HepG2 (cell line): ENCODE data around the gene CALU. TPM values are rescaled to one million over a fixed set of nuclear protein-coding genes. Genes with fewer than 3 reads are reported as not detected.

Experiments used
- DNMT1 ChIP-seq: sonication (generic); formaldehyde crosslinking; IDR thresholded peaks from 2 replicates; pipeline ENCODE4 v1.5.1; 2020; ENCODE audit warnings: mild to moderate bottlenecking, missing genetic modification reagents
- DNMT3B ChIP-seq: conservative IDR thresholded peaks from 2 replicates; pipeline ENCODE4 v1.6.1; 2016; ENCODE audit warnings: missing biosample characterization, control low read depth
- KDM4B ChIP-seq: sonication (generic); formaldehyde crosslinking; IDR thresholded peaks from 2 replicates; pipeline ENCODE4 v1.4.0; 2020; ENCODE audit warnings: missing genetic modification reagents
- NFE2L1 ChIP-seq: sonication (generic); formaldehyde crosslinking; IDR thresholded peaks from 2 replicates; pipeline ENCODE4 v1.4.0; 2020; ENCODE audit warnings: missing genetic modification reagents, mild to moderate bottlenecking, borderline replicate concordance
- NFIC ChIP-seq: IDR thresholded peaks from 2 replicates; pipeline ENCODE4 v1.6.1; 2012; ENCODE audit warnings: mild to moderate bottlenecking, low read length, inconsistent platforms
- RARG ChIP-seq: sonication (generic); formaldehyde crosslinking; IDR thresholded peaks from 2 replicates; pipeline ENCODE4 v1.4.0; 2020; ENCODE audit warnings: low read depth, mild to moderate bottlenecking, missing genetic modification reagents
- RFXANK ChIP-seq: IDR thresholded peaks from 2 replicates; pipeline ENCODE4 v1.6.1; 2016
- ZNF235 ChIP-seq: sonication (generic); formaldehyde crosslinking; IDR thresholded peaks from 2 replicates; pipeline ENCODE4 v1.8.1; 2023; ENCODE audit warnings: mild to moderate bottlenecking, missing genetic modification reagents, borderline replicate concordance
- ZNF317 ChIP-seq: sonication (generic); formaldehyde crosslinking; IDR thresholded peaks from 2 replicates; pipeline ENCODE4 v1.5.0; 2020; ENCODE audit warnings: mild to moderate bottlenecking, missing genetic modification reagents
- ZNF383 ChIP-seq: sonication (generic); formaldehyde crosslinking; IDR thresholded peaks from 2 replicates; pipeline ENCODE4 v1.4.0; 2020; ENCODE audit warnings: missing genetic modification reagents, mild to moderate bottlenecking, borderline replicate concordance
- ZNF878 ChIP-seq: sonication (generic); formaldehyde crosslinking; IDR thresholded peaks from 2 replicates; pipeline ENCODE4 v1.8.1; 2023; ENCODE audit warnings: mild to moderate bottlenecking, missing genetic modification reagents, moderate library complexity
- polyA plus RNA-seq, 8 experiments: library from polyadenylated mRNA; depleted of rRNA in 3 of 8; stranded (reverse) in 7 of 8; unstranded in 1 of 8; fragments of >200 nt; fragmentation: Illumina TruSeq in 4 of 8; extraction: Trizol in 4 of 8; gene quantifications; 2 replicates each; pipeline versions ENCODE4 v1.2.1 to v1.2.3, GENCODE V29; 2011 to 2016; ENCODE audit warnings: low read depth in 4 of 8, missing spikeins in 1 of 8, mixed read lengths in 1 of 8; ENCODE audit not compliant: insufficient read depth in 1 of 8
- total RNA-seq, 5 experiments: library from RNA; depleted of rRNA; stranded (reverse); fragments of >200 nt; fragmentation: Illumina TruSeq; extraction: Trizol; gene quantifications; 2 replicates each; pipeline ENCODE4 v1.2.3, GENCODE V29; 2016; ENCODE audit warnings: low read depth in 1 of 5
- TF ChIP-seq, protein P1 (sequence below): sonication (generic); formaldehyde crosslinking; IDR thresholded peaks from 2 replicates; pipeline ENCODE4 v1.4.0; 2020; ENCODE audit warnings: mild to moderate bottlenecking, missing genetic modification reagents
- TF ChIP-seq, protein P2 (sequence below): IDR thresholded peaks from 2 replicates; pipeline ENCODE4 v1.6.1; 2016
- TF ChIP-seq, protein P3 (sequence below): sonication (generic); formaldehyde crosslinking; conservative IDR thresholded peaks from 2 replicates; pipeline ENCODE4 v1.4.0; 2020; ENCODE audit warnings: missing genetic modification reagents
- TF ChIP-seq, protein P4 (sequence below): IDR thresholded peaks from 2 replicates; pipeline ENCODE4 v1.4.0; 2020; ENCODE audit warnings: mild to moderate bottlenecking, missing genetic modification reagents

CALU gene
- total and polyA plus RNA-seq, 2 of the 13 experiments (the other 11 are each of a cell fraction or from before 2014, with no cell fraction given), result 198 to 252 TPM

DNA sequence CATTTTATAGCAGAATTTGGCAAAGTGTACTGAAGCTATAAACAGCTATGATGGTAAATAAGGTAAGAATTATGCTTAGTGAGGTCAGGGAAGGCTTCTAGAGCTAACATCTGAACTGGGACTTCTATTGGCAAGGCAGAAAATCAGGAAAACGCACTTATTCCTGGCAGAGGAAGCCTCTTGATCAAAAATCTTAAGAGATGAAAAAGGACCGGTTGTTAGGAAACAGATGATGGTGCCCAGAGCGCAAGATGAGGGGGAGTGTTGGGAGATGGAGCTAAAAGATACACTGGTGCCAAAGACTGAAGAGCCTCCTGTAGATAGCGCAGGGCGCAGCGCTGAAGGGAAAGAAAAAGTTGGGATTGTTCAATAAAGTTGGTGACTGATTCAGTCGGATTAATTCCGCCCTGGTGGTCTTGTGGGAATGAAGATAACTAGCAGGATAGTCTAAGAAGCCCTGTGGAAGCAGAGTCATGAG is 550 bp upstream of the CALU start (continued):
- TF ChIP-seq, protein P1, sequence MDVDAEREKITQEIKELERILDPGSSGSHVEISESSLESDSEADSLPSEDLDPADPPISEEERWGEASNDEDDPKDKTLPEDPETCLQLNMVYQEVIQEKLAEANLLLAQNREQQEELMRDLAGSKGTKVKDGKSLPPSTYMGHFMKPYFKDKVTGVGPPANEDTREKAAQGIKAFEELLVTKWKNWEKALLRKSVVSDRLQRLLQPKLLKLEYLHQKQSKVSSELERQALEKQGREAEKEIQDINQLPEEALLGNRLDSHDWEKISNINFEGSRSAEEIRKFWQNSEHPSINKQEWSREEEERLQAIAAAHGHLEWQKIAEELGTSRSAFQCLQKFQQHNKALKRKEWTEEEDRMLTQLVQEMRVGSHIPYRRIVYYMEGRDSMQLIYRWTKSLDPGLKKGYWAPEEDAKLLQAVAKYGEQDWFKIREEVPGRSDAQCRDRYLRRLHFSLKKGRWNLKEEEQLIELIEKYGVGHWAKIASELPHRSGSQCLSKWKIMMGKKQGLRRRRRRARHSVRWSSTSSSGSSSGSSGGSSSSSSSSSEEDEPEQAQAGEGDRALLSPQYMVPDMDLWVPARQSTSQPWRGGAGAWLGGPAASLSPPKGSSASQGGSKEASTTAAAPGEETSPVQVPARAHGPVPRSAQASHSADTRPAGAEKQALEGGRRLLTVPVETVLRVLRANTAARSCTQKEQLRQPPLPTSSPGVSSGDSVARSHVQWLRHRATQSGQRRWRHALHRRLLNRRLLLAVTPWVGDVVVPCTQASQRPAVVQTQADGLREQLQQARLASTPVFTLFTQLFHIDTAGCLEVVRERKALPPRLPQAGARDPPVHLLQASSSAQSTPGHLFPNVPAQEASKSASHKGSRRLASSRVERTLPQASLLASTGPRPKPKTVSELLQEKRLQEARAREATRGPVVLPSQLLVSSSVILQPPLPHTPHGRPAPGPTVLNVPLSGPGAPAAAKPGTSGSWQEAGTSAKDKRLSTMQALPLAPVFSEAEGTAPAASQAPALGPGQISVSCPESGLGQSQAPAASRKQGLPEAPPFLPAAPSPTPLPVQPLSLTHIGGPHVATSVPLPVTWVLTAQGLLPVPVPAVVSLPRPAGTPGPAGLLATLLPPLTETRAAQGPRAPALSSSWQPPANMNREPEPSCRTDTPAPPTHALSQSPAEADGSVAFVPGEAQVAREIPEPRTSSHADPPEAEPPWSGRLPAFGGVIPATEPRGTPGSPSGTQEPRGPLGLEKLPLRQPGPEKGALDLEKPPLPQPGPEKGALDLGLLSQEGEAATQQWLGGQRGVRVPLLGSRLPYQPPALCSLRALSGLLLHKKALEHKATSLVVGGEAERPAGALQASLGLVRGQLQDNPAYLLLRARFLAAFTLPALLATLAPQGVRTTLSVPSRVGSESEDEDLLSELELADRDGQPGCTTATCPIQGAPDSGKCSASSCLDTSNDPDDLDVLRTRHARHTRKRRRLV (CRISPR knock-in tag), result no peak
- TF ChIP-seq ZNF878 (CRISPR knock-in tag) (no peak), DNMT3B (no peak), RARG (CRISPR knock-in tag) (no peak), NFIC (no peak), NFE2L1 (CRISPR knock-in tag) (no peak), ZNF317 (CRISPR knock-in tag) (no peak), KDM4B (CRISPR knock-in tag) (no peak), RFXANK (CRISPR knock-in tag) (no peak), ZNF383 (CRISPR knock-in tag) (no peak), ZNF235 (CRISPR knock-in tag) (no peak), DNMT1 (no peak)
- TF ChIP-seq, protein P2, sequence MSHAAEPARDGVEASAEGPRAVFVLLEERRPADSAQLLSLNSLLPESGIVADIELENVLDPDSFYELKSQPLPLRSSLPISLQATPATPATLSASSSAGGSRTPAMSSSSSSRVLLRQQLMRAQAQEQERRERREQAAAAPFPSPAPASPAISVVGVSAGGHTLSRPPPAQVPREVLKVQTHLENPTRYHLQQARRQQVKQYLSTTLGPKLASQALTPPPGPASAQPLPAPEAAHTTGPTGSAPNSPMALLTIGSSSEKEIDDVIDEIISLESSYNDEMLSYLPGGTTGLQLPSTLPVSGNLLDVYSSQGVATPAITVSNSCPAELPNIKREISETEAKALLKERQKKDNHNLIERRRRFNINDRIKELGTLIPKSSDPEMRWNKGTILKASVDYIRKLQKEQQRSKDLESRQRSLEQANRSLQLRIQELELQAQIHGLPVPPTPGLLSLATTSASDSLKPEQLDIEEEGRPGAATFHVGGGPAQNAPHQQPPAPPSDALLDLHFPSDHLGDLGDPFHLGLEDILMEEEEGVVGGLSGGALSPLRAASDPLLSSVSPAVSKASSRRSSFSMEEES (CRISPR knock-in tag), result no peak; the same call in 1 of the 2 replicates
- TF ChIP-seq, protein P3, sequence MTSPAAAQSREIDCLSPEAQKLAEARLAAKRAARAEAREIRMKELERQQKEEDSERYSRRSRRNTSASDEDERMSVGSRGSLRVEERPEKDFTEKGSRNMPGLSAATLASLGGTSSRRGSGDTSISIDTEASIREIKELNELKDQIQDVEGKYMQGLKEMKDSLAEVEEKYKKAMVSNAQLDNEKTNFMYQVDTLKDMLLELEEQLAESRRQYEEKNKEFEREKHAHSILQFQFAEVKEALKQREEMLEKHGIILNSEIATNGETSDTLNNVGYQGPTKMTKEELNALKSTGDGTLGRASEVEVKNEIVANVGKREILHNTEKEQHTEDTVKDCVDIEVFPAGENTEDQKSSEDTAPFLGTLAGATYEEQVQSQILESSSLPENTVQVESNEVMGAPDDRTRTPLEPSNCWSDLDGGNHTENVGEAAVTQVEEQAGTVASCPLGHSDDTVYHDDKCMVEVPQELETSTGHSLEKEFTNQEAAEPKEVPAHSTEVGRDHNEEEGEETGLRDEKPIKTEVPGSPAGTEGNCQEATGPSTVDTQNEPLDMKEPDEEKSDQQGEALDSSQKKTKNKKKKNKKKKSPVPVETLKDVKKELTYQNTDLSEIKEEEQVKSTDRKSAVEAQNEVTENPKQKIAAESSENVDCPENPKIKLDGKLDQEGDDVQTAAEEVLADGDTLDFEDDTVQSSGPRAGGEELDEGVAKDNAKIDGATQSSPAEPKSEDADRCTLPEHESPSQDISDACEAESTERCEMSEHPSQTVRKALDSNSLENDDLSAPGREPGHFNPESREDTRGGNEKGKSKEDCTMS (CRISPR knock-in tag), result no peak
- TF ChIP-seq, protein P4, sequence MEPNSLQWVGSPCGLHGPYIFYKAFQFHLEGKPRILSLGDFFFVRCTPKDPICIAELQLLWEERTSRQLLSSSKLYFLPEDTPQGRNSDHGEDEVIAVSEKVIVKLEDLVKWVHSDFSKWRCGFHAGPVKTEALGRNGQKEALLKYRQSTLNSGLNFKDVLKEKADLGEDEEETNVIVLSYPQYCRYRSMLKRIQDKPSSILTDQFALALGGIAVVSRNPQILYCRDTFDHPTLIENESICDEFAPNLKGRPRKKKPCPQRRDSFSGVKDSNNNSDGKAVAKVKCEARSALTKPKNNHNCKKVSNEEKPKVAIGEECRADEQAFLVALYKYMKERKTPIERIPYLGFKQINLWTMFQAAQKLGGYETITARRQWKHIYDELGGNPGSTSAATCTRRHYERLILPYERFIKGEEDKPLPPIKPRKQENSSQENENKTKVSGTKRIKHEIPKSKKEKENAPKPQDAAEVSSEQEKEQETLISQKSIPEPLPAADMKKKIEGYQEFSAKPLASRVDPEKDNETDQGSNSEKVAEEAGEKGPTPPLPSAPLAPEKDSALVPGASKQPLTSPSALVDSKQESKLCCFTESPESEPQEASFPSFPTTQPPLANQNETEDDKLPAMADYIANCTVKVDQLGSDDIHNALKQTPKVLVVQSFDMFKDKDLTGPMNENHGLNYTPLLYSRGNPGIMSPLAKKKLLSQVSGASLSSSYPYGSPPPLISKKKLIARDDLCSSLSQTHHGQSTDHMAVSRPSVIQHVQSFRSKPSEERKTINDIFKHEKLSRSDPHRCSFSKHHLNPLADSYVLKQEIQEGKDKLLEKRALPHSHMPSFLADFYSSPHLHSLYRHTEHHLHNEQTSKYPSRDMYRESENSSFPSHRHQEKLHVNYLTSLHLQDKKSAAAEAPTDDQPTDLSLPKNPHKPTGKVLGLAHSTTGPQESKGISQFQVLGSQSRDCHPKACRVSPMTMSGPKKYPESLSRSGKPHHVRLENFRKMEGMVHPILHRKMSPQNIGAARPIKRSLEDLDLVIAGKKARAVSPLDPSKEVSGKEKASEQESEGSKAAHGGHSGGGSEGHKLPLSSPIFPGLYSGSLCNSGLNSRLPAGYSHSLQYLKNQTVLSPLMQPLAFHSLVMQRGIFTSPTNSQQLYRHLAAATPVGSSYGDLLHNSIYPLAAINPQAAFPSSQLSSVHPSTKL (CRISPR knock-in tag), result no peak
